CD14-positive monocyte (primary cell): ENCODE measurements around the gene WWC2. TPM values are rescaled to one million over a fixed set of nuclear protein-coding genes. Genes with fewer than 3 reads are reported as not detected.

Experiments used
- DNase-seq, 3 donors: peaks; one replicate each; pipeline ENCODE4 v3.0.0-alpha.2; 2011 to 2022
- H2AFZ ChIP-seq: 2 replicates; pipeline ENCODE4 v1.6.0; 2012; ENCODE audit warnings: mild to moderate bottlenecking, low read depth, low read length, inconsistent platforms; ENCODE audit not compliant: insufficient read depth, poor library complexity, severe bottlenecking
- H3K27ac ChIP-seq, 2 donors: 1 replicate in 1 of 2; 2 replicates in 1 of 2; pipeline ENCODE4 v1.5.1; 2012 to 2013; ENCODE audit warnings: low read length in 2 of 2, control low read depth in 1 of 2, inconsistent platforms in 1 of 2, low read depth in 1 of 2, mild to moderate bottlenecking in 1 of 2
- H3K27me3 ChIP-seq, 2 donors: one replicate each; pipeline versions ENCODE4 v1.6.0 to v1.6.1; 2011 to 2013; ENCODE audit warnings: low read length in 2 of 2; ENCODE audit not compliant: control insufficient read depth in 2 of 2, insufficient read depth in 2 of 2
- H3K36me3 ChIP-seq, 2 donors: replicated peaks in 1 of 2; 1 replicate in 1 of 2; 2 replicates in 1 of 2; pipeline versions ENCODE4 v1.5.1 to v1.6.1; 2012 to 2013; ENCODE audit warnings: low read length in 2 of 2, control low read depth in 1 of 2, inconsistent platforms in 1 of 2, mild to moderate bottlenecking in 1 of 2; ENCODE audit not compliant: insufficient read depth in 2 of 2, control insufficient read depth in 1 of 2
- H3K4me1 ChIP-seq, 2 donors: 1 replicate in 1 of 2; 2 replicates in 1 of 2; pipeline versions ENCODE4 v1.5.1 to v1.6.1; 2012 to 2013; ENCODE audit warnings: low read length in 2 of 2, control low read depth in 1 of 2, inconsistent platforms in 1 of 2, mild to moderate bottlenecking in 1 of 2, moderate library complexity in 1 of 2; ENCODE audit not compliant: insufficient read depth in 2 of 2, control insufficient read depth in 1 of 2
- H3K4me2 ChIP-seq: replicated peaks from 2 replicates; pipeline ENCODE3; 2012; ENCODE audit warnings: low read length, moderate library complexity, mild to moderate bottlenecking; ENCODE audit not compliant: poor library complexity, severe bottlenecking; ENCODE audit errors: extremely low read depth
- H3K4me3 ChIP-seq, 3 experiments: fragments of 200-600 bp in 1 of 3; sonication (generic) in 1 of 3; replicated peaks in 1 of 3; 1 replicate in 2 of 3; 2 replicates in 1 of 3; pipeline ENCODE4 v1.5.1; 2011 to 2013; ENCODE audit warnings: low read length in 3 of 3, mild to moderate bottlenecking in 3 of 3, control low read depth in 2 of 3, low read depth in 2 of 3, inconsistent platforms in 1 of 3, moderate library complexity in 1 of 3
- H3K79me2 ChIP-seq: 2 replicates; pipeline ENCODE4 v1.6.0; 2012; ENCODE audit warnings: mild to moderate bottlenecking, control low read depth, inconsistent platforms, low read length, moderate library complexity; ENCODE audit not compliant: insufficient read depth
- H3K9ac ChIP-seq: 2 replicates; pipeline ENCODE4 v1.6.0; 2017; ENCODE audit warnings: low read length, mild to moderate bottlenecking; ENCODE audit not compliant: insufficient read depth, poor library complexity, severe bottlenecking
- H3K9me3 ChIP-seq, 2 donors: replicated peaks in 1 of 2; 1 replicate in 1 of 2; 2 replicates in 1 of 2; pipeline versions ENCODE4 v1.5.1 to v1.6.1; 2012 to 2013; ENCODE audit warnings: low read length in 2 of 2, control low read depth in 1 of 2; ENCODE audit not compliant: control insufficient read depth in 1 of 2, insufficient read depth in 1 of 2
- H4K20me1 ChIP-seq: 2 replicates; pipeline ENCODE4 v1.6.0; 2012; ENCODE audit warnings: mild to moderate bottlenecking, low read length, control low read depth, moderate library complexity; ENCODE audit not compliant: insufficient read depth
- H3K27ac Mint-ChIP-seq, 7 donors: one replicate each; pipeline ENCODE4 v1.8.0; 2020; ENCODE audit warnings: mild to moderate bottlenecking in 7 of 7, mixed read lengths in 7 of 7, moderate library complexity in 6 of 7, inconsistent platforms in 2 of 7
- H3K27me3 Mint-ChIP-seq, 3 donors: one replicate each; pipeline ENCODE4 v1.8.0; 2021 to 2022; ENCODE audit warnings: low read depth in 3 of 3, mild to moderate bottlenecking in 3 of 3, mixed read lengths in 3 of 3, moderate library complexity in 3 of 3, inconsistent platforms in 1 of 3
- H3K36me3 Mint-ChIP-seq, 2 donors: one replicate each; pipeline ENCODE4 v1.8.0; 2020; ENCODE audit warnings: mixed read lengths in 2 of 2, inconsistent platforms in 1 of 2, mild to moderate bottlenecking in 1 of 2
- H3K4me1 Mint-ChIP-seq: one replicate; pipeline ENCODE4 v1.8.0; 2020; ENCODE audit warnings: mild to moderate bottlenecking, mixed read lengths
- H3K4me3 Mint-ChIP-seq, 2 donors: one replicate each; pipeline ENCODE4 v1.8.0; 2020; ENCODE audit warnings: mild to moderate bottlenecking in 2 of 2, mixed read lengths in 2 of 2, moderate library complexity in 1 of 2
- H3K9me3 Mint-ChIP-seq, 7 donors: one replicate each; pipeline ENCODE4 v1.8.0; 2020 to 2022; ENCODE audit warnings: mixed read lengths in 7 of 7, mild to moderate bottlenecking in 6 of 7, moderate library complexity in 6 of 7, inconsistent platforms in 2 of 7
- WGBS: methylation state at CpG from one replicate; pipeline ENCODE4 v1.1.5; 2013; ENCODE audit warnings: missing lambda C conversion rate; ENCODE audit not compliant: insufficient coverage; 5-methylcytosine and 5-hydroxymethylcytosine counted together
- intact Hi-C, 2 donors: fragments of 100-400 bp; cut with micrococcal nuclease; formaldehyde crosslinking; loops; one replicate each; pipeline versions ENCODE4 v1.15.0 to v1.15.1; 2023
- polyA plus RNA-seq, 3 donors: library from polyadenylated mRNA; depleted of rRNA in 1 of 3; unstranded in 2 of 3; stranded (reverse) in 1 of 3; fragments of 300-500 nt in 2 of 3; fragments of >200 nt in 1 of 3; fragmentation: Illumina TruSeq in 2 of 3; gene quantifications; 1 replicate in 2 of 3; 2 replicates in 1 of 3; pipeline ENCODE4 v1.2.3, GENCODE V29; 2012 to 2021
- TF ChIP-seq, protein P1 (sequence below): fragments of 200-600 bp; IDR thresholded peaks from one replicate; pipeline ENCODE4 v1.8.0; 2022; ENCODE audit warnings: antibody characterized with exemption, mild to moderate bottlenecking

The WWC2 gene
- polyA plus RNA-seq, 3 donors: 1.9 to 3.8 (median 2.9) TPM

DNA sequence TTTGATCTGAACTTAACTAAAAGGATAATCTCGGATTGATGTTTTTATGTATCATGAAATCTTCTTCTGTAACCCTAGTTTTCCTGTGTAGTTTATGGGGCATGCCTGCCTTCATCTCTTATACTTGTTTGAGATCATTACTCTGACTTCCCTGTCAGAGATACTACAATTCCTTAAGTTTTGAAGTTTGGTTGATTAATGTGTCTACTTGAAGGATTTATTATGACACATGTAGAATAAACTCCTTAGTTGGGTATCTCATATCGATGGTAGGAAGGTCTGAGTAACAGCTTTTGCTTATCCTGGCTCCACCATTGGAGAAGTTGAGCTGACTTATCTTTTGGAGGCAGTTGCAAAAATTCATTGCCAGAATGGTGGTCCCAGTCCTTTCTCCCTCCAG, 46.7 kb downstream of the WWC2 start:
- intact Hi-C loops: no loop called here
- H3K4me2 ChIP-seq: no peak overlapping the region
- no peaks in the 10 kb centered on the region for H3K27me3 ChIP-seq

DNA sequence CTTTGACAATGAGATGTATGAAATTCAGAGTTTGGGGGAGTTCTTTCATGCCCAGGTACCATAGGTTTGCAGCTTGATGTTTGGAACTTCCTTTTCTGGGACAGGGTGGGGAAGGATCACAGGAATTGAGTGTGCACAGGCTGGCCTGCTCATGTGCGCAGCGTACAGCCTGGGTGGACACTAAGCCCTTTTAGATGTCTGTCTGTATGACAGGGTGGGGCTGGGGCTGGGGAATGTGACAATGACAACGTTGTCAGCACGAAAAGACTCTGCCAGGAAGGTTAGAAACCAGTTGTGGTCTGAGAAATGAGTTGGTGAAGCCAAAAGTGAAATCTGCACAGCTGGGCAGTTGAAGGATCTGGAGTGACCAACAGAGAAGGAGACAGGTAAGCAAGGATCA, 47.4 kb downstream of the WWC2 start:
- H3K9me3 Mint-ChIP-seq: no peaks in the 10 kb centered on the region
- Histone ChIP-seq H3K9me3 (no peaks in the 10 kb centered on the region), H3K4me3 (no peak overlapping the region), H3K4me2 (no peak overlapping the region), H3K27me3 (no peaks in the 10 kb centered on the region), H3K9ac (no peak overlapping the region), H3K79me2 (no peaks in the 10 kb centered on the region), H4K20me1 (no peaks in the 10 kb centered on the region), H3K4me1 (no peaks in the 10 kb centered on the region), H3K27ac (no peak overlapping the region), H3K36me3 (no peaks in the 10 kb centered on the region), H2AFZ (no peak overlapping the region)
- intact Hi-C loops: no loop called here
- TF ChIP-seq, protein P1, sequence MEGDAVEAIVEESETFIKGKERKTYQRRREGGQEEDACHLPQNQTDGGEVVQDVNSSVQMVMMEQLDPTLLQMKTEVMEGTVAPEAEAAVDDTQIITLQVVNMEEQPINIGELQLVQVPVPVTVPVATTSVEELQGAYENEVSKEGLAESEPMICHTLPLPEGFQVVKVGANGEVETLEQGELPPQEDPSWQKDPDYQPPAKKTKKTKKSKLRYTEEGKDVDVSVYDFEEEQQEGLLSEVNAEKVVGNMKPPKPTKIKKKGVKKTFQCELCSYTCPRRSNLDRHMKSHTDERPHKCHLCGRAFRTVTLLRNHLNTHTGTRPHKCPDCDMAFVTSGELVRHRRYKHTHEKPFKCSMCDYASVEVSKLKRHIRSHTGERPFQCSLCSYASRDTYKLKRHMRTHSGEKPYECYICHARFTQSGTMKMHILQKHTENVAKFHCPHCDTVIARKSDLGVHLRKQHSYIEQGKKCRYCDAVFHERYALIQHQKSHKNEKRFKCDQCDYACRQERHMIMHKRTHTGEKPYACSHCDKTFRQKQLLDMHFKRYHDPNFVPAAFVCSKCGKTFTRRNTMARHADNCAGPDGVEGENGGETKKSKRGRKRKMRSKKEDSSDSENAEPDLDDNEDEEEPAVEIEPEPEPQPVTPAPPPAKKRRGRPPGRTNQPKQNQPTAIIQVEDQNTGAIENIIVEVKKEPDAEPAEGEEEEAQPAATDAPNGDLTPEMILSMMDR: no peak
- H3K27ac Mint-ChIP-seq: no peak overlapping the region
- no peak overlapping the region for H3K4me3 Mint-ChIP-seq
- peaks cover 7% of the 10 kb centered on the region for H3K4me1 Mint-ChIP-seq
- no peak for DNase-seq
- WGBS: 72% methylated on average over 4 of the region's 4 CpGs
- no peaks in the 10 kb centered on the region for H3K36me3 Mint-ChIP-seq
- H3K27me3 Mint-ChIP-seq: no peaks in the 10 kb centered on the region

More for the DNA sequence above, 46.7 kb downstream of the WWC2 start:
- no peak overlapping the region for H3K9ac ChIP-seq
- no peak overlapping the region for H3K4me3 ChIP-seq
- H3K9me3 ChIP-seq: no peaks in the 10 kb centered on the region
- Mint-ChIP-seq H3K4me1 (peaks cover 7% of the 10 kb centered on the region), H3K27ac (no peak overlapping the region), H3K9me3 (no peaks in the 10 kb centered on the region), H3K27me3 (no peaks in the 10 kb centered on the region), H3K36me3 (no peaks in the 10 kb centered on the region), H3K4me3 (no peak overlapping the region)
- no peaks in the 10 kb centered on the region for H3K4me1 ChIP-seq
- 86% methylated on average over 1 of the region's 2 CpGs for WGBS
- TF ChIP-seq, protein P1: no peak
- H3K27ac ChIP-seq: no peak overlapping the region
- H3K79me2 ChIP-seq: no peaks in the 10 kb centered on the region
- H4K20me1 ChIP-seq: no peaks in the 10 kb centered on the region
- H3K36me3 ChIP-seq: no peaks in the 10 kb centered on the region
- H2AFZ ChIP-seq: no peak overlapping the region
- no peak for DNase-seq
